Measurements from ENCODE around the gene OPTC. TPM values are rescaled to one million over a fixed set of nuclear protein-coding genes. Genes with fewer than 3 reads are reported as not detected.

The OPTC gene
- polyA plus RNA-seq, 2 of the 4 experiments (the other 2 are of a cell fraction) = not detected

- DNase-seq (ENCODE audit: low read depth in 1 of 2, low spot score in 1 of 2) (peak; percentile 44 to 63), FAIRE-seq (no peak), ATAC-seq (peak; percentile 44 to 74; a peak in 3 of 6 replicates)
- ChIA-PET CTCF (interaction anchor here (0.6 to 25.5 kb wide), 8 partner anchors 8 to 222 kb away, joined by 3 to 352 read pairs (median 4); partner anchors contain the start of gene OPTC), POLR2A (no interaction called here)
- Histone ChIP-seq H3K4me3 (no peak overlapping the region), H3K4me2 (peak overlapping the region; percentile 28; the same call in 2 of the 3 replicates), H3K27ac (peak overlapping the region in 1 of 2 experiments; percentile 50; a peak in 2 of 6 replicates), H3K4me1 (peaks cover 13% of the 10 kb centered on the region), H3K9me3 (no peaks in the 10 kb centered on the region)
- 11% methylated on average over 4 of the region's 6 CpGs for WGBS (ENCODE audit: missing lambda C conversion rate)
- TF ChIP-seq MAX (IDR thresholded peaks at IDR 0.05) (no peak), NR3C1 (IDR thresholded peaks at IDR 0.05) (no peak)
These were observed 13.3 kb upstream of the OPTC start for GRCh38 chr1:203480525-203481084.

- no peak overlapping the region for H3K4me3 ChIP-seq
- DNase-seq (ENCODE audit: low read depth in 1 of 2, low spot score in 1 of 2) = no peak
- H3K27ac ChIP-seq = no peak overlapping the region
- peak overlapping the region; percentile 28; the same call in 2 of the 3 replicates for H3K4me2 ChIP-seq
- CTCF ChIA-PET = interaction anchor here (1.0 to 25.5 kb wide), 5 partner anchors 8 to 221 kb away, joined by 3 to 352 read pairs (median 4); no protein-coding TSS in a partner anchor
- TF ChIP-seq HOXB5 (CRISPR knock-in tag; IDR thresholded peaks at IDR 0.05) (no peak), HEYL (CRISPR knock-in tag; IDR thresholded peaks at IDR 0.05) (no peak), CHD2 (IDR thresholded peaks at IDR 0.05; ENCODE audit: low read length, partially characterized antibody) (no peak), SMC3 (IDR thresholded peaks at IDR 0.05) (no peak), JUN (IDR thresholded peaks at IDR 0.05) (no peak), GATA3 (IDR thresholded peaks at IDR 0.05; ENCODE audit: borderline replicate concordance) (no peak), MAFK (IDR thresholded peaks at IDR 0.05; ENCODE audit: partially characterized antibody) (no peak), ZFP36 (IDR thresholded peaks at IDR 0.05; ENCODE audit: borderline replicate concordance, partially characterized antibody) (no peak), CEBPB (IDR thresholded peaks at IDR 0.05) (no peak), EHMT2 (IDR thresholded peaks at IDR 0.05; ENCODE audit: low read depth) (no peak), ESRRA (IDR thresholded peaks at IDR 0.05; ENCODE audit: borderline replicate concordance, low read length) (no peak), MYC (IDR thresholded peaks at IDR 0.05; ENCODE audit: borderline replicate concordance, low read length) (no peak), CHD4 (IDR thresholded peaks at IDR 0.05; ENCODE audit: borderline replicate concordance) (no peak), ZNF302 (CRISPR knock-in tag; IDR thresholded peaks at IDR 0.05) (no peak)
- TF ChIP-seq, protein P1, sequence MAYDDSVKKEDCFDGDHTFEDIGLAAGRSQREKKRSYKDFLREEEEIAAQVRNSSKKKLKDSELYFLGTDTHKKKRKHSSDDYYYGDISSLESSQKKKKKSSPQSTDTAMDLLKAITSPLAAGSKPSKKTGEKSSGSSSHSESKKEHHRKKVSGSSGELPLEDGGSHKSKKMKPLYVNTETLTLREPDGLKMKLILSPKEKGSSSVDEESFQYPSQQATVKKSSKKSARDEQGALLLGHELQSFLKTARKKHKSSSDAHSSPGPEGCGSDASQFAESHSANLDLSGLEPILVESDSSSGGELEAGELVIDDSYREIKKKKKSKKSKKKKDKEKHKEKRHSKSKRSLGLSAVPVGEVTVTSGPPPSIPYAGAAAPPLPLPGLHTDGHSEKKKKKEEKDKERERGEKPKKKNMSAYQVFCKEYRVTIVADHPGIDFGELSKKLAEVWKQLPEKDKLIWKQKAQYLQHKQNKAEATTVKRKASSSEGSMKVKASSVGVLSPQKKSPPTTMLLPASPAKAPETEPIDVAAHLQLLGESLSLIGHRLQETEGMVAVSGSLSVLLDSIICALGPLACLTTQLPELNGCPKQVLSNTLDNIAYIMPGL (CRISPR knock-in tag; IDR thresholded peaks at IDR 0.05; ENCODE audit: borderline replicate concordance) = no peak
- TF ChIP-seq, protein P2, sequence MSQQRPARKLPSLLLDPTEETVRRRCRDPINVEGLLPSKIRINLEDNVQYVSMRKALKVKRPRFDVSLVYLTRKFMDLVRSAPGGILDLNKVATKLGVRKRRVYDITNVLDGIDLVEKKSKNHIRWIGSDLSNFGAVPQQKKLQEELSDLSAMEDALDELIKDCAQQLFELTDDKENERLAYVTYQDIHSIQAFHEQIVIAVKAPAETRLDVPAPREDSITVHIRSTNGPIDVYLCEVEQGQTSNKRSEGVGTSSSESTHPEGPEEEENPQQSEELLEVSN (IDR thresholded peaks at IDR 0.05; ENCODE audit: borderline replicate concordance, low read depth) = no peak
- no peak for ATAC-seq
- peaks cover 13% of the 10 kb centered on the region for H3K4me1 ChIP-seq
- FAIRE-seq = no peak
- POLR2A ChIA-PET = no interaction called here
- no peaks in the 10 kb centered on the region for H3K9me3 ChIP-seq
- WGBS (ENCODE audit: missing lambda C conversion rate) = 82% methylated on average over 1 of the region's 1 CpG
These were observed 12.8 kb upstream of the OPTC start for GRCh38 chr1:203481196-203481595.

DNA sequence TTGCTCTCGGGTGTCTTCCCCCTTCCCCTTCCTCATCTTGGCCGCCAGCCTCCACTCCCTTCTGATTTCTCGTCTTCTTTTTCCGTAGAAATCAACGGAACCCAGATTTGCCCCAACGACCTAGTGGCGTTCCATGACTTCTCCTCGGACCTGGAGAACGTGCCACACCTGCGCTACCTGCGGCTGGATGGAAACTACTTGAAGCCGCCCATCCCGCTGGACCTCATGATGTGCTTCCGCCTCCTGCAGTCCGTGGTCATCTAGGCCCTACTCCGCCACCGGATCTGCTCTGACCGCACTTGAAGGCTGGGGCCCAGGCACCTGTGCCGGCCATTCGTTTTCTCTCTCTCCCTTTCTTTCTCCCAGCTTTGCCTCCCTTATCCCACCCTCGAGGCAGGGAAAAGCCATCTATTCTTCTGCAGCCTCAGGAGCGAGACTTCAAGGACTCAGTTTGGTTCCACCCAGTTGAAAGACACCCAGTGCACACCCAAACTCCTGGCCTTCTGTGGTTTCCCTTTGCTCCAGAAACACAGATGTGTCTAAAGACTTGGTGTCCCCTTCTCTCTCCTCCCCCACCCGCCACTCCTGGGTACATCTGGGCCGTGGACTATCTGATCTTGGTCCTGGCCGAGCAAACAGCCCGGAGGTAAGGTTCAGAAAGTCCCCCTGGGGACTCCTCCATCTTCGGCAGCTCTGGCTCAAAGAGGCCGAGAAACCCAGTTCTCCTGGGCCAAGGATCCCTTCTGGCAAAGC lies 7.2 kb upstream of the OPTC start:
- TF ChIP-seq MAZ (IDR thresholded peaks at IDR 0.05; ENCODE audit: borderline replicate concordance, low read depth, low read length) (no peak), HOXA7 (CRISPR knock-in tag; IDR thresholded peaks at IDR 0.05) (no peak), RCOR1 (IDR thresholded peaks at IDR 0.05; ENCODE audit: low read depth, low read length) (no peak), RARB (CRISPR knock-in tag; IDR thresholded peaks at IDR 0.05) (no peak), RAD21 (conservative IDR thresholded peaks at IDR 0.05 in 1 of 2, IDR thresholded peaks at IDR 0.05 in 1 of 2) (no peak), NR3C1 (IDR thresholded peaks at IDR 0.05) (no peak)
- TF ChIP-seq, protein P3, sequence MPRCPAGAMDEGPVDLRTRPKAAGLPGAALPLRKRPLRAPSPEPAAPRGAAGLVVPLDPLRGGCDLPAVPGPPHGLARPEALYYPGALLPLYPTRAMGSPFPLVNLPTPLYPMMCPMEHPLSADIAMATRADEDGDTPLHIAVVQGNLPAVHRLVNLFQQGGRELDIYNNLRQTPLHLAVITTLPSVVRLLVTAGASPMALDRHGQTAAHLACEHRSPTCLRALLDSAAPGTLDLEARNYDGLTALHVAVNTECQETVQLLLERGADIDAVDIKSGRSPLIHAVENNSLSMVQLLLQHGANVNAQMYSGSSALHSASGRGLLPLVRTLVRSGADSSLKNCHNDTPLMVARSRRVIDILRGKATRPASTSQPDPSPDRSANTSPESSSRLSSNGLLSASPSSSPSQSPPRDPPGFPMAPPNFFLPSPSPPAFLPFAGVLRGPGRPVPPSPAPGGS (IDR thresholded peaks at IDR 0.05) = no peak
- no peak for ATAC-seq
- Histone ChIP-seq H3K4me1 (peaks cover 5% of the 10 kb centered on the region; the same call in 1 of the 3 replicates), H3K9me3 (no peaks in the 10 kb centered on the region), H3K4me2 (peak overlapping the region; percentile 74; the same call in 2 of the 3 replicates), H3K4me3 (no peak overlapping the region; the same call in 2 of the 3 replicates), H3K27ac (peak overlapping the region; percentile 76 to 88; a peak in 4 of 6 replicates)
- ChIA-PET POLR2A (no interaction called here), CTCF (interaction anchor here (0.6 to 25.5 kb wide), 26 partner anchors 9 to 466 kb away, joined by 3 to 352 read pairs (median 6); partner anchors contain the start of gene PRELP)
- 92% methylated on average over 28 of the region's 28 CpGs for WGBS (ENCODE audit: missing lambda C conversion rate)
- no peak for DNase-seq (ENCODE audit: low read depth in 1 of 2, low spot score in 1 of 2)
- FAIRE-seq = no peak

Measured in A549 (cell line).